ENCODE data around the gene TXNDC17. TPM values are rescaled to one million over a fixed set of nuclear protein-coding genes. Genes with fewer than 3 reads are reported as not detected.

Gene TXNDC17
- total RNA-seq, 1 donor from 2014 or later = 0.96 TPM

- intact Hi-C loops (cut with DNase I) = no loop called here
- Histone ChIP-seq H3K4me1 (no peaks in the 10 kb centered on the region), H3K36me3 (no peaks in the 10 kb centered on the region), H3K9me3 (no peaks in the 10 kb centered on the region), H3K4me3 (no peak overlapping the region), H3K27me3 (no peaks in the 10 kb centered on the region), H3K27ac (no peak overlapping the region)
- no peak for TF ChIP-seq CTCF (IDR thresholded peaks at IDR 0.05)
- no peak for DNase-seq (ENCODE audit: low spot score in 2 of 2)
Observed at GRCh38 chr17:6683730-6684459, 43.0 kb downstream of the TXNDC17 start.

GRCh38 chr17:6684460-6684783 lies 43.6 kb downstream of the TXNDC17 start:
- no peaks in the 10 kb centered on the region for H3K4me1 ChIP-seq
- no peak overlapping the region for H3K27ac ChIP-seq
- DNase-seq (ENCODE audit: low spot score in 2 of 2) = no peak
- intact Hi-C loops (cut with DNase I) = no loop called here
- H3K9me3 ChIP-seq = no peaks in the 10 kb centered on the region
- H3K4me3 ChIP-seq = no peak overlapping the region
- no peaks in the 10 kb centered on the region for H3K27me3 ChIP-seq
- H3K36me3 ChIP-seq = no peaks in the 10 kb centered on the region
- TF ChIP-seq CTCF (IDR thresholded peaks at IDR 0.05) = no peak

DNA sequence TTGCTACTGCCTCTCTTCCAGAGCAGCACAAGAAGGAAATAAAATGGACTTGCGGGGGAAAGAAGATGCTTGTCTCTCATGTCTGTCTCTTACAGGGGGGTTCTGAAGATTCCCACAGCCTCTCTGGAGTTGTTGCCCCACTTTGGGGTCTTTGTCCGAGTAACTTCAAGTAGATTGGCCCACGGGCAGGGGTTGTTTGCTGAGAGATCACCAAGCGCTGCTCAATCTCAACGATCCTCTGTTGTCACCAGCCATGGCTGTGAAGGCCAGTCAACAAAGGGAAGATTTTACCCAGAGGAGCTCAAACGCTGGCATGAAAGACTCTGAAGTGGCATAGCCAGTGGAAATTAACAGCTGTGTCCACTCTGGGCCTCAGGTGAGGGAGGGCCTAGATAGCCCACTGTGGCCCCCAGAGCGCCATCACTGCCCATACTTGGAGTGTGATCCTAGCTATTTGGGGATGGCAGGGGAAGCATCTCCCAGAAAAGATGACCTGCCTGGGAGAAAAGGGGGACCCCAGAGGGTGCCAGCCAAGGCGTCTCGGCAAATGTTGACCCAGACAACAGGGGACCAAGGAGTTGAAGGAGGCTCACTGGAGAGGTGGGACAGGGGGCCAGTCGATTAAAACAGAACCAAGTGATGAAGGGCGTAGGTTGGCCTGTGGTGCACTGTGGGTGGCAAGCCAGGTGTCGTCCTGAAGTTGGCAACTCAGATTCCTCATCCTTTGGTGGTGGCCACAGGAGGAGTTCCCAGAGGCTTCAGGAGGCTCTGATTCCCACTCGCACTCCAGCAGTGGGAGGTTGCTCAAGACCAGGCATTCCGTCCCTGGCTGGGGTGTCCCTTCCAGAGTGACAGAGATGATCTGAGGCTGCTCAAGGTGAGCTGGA lies 44.3 kb downstream of the TXNDC17 start:
- no peak for TF ChIP-seq CTCF (IDR thresholded peaks at IDR 0.05)
- Histone ChIP-seq H3K4me3 (no peak overlapping the region), H3K4me1 (no peaks in the 10 kb centered on the region), H3K27me3 (no peaks in the 10 kb centered on the region), H3K36me3 (no peaks in the 10 kb centered on the region), H3K27ac (no peak overlapping the region), H3K9me3 (no peaks in the 10 kb centered on the region)
- intact Hi-C loops (cut with DNase I) = no loop called here
- DNase-seq (ENCODE audit: low spot score in 2 of 2) = no peak

- no peak for TF ChIP-seq CTCF (IDR thresholded peaks at IDR 0.05)
- Histone ChIP-seq H3K27ac (no peak overlapping the region), H3K4me3 (no peak overlapping the region), H3K4me1 (no peaks in the 10 kb centered on the region), H3K9me3 (no peaks in the 10 kb centered on the region), H3K36me3 (no peaks in the 10 kb centered on the region), H3K27me3 (no peaks in the 10 kb centered on the region)
- no peak for DNase-seq (ENCODE audit: low spot score in 2 of 2)
- intact Hi-C loops (cut with DNase I) = no loop called here
Observed at GRCh38 chr17:6686026-6686425, 45.2 kb downstream of the TXNDC17 start.

DNA sequence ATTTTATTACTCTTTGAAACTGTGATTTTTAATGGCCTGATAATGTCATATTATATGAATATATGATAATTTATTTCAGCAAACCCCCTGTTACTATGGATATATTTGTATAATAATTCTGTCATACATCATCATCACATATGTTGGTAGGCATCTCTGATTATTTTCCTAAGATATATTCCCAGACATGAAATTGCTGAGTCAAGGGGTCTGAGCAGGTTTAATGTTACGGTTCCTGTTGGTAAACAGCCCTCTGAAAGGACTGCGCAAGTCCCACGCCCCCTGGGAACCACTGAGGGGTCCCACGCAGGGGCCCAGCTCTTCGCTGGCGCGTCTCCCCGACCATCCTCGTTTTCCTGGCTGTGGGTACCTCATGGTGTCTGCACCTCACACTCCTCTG lies 48.1 kb downstream of the TXNDC17 start:
- Histone ChIP-seq H3K4me1 (no peaks in the 10 kb centered on the region), H3K9me3 (no peaks in the 10 kb centered on the region), H3K36me3 (no peaks in the 10 kb centered on the region), H3K4me3 (no peak overlapping the region), H3K27ac (no peak overlapping the region), H3K27me3 (no peaks in the 10 kb centered on the region)
- intact Hi-C loops (cut with DNase I) = no loop called here
- no peak for TF ChIP-seq CTCF (IDR thresholded peaks at IDR 0.05)
- DNase-seq (ENCODE audit: low spot score in 2 of 2) = no peak

All from ascending aorta (tissue), 2 donors.